Activated naive CD8-positive, alpha-beta T cell treated with anti-CD3 and anti-CD28 coated beads for 36 hours (primary cell): ENCODE measurements around the gene DOCK4. TPM values are rescaled to one million over a fixed set of nuclear protein-coding genes. Genes with fewer than 3 reads are reported as not detected.

Source experiments
- DNase-seq: peaks from one replicate; pipeline ENCODE4 v3.0.0; 2021
- H3K27ac Mint-ChIP-seq: one replicate; pipeline ENCODE4 v1.8.0; 2022; ENCODE audit warnings: mild to moderate bottlenecking, moderate library complexity, mixed read lengths
- H3K27me3 Mint-ChIP-seq: one replicate; pipeline ENCODE4 v1.8.0; 2022; ENCODE audit warnings: mild to moderate bottlenecking, mixed read lengths
- H3K36me3 Mint-ChIP-seq: one replicate; pipeline ENCODE4 v1.8.0; 2021; ENCODE audit warnings: mild to moderate bottlenecking, mixed read lengths
- H3K4me1 Mint-ChIP-seq: one replicate; pipeline ENCODE4 v1.8.0; 2021; ENCODE audit warnings: mixed read lengths
- H3K4me3 Mint-ChIP-seq: one replicate; pipeline ENCODE4 v1.8.0; 2022; ENCODE audit warnings: mild to moderate bottlenecking, moderate library complexity, mixed read lengths
- H3K9me3 Mint-ChIP-seq: one replicate; pipeline ENCODE4 v1.8.0; 2022; ENCODE audit warnings: mixed read lengths
- total RNA-seq, 2 experiments: library from RNA; stranded (reverse); gene quantifications; one replicate each; pipeline ENCODE4 v1.2.3, GENCODE V29; 2021

Gene DOCK4
- total RNA-seq, 2 experiments from 2014 or later: 0.28 to 0.29 TPM

- Mint-ChIP-seq H3K27ac (no peak overlapping the region), H3K36me3 (no peaks in the 10 kb centered on the region), H3K4me1 (no peaks in the 10 kb centered on the region), H3K27me3 (peaks cover 11% of the 10 kb centered on the region), H3K4me3 (no peak overlapping the region), H3K9me3 (no peaks in the 10 kb centered on the region)
- no peak for DNase-seq
These were observed 136.3 kb downstream of the DOCK4 start for GRCh38 chr7:112069879-112070321.

- Mint-ChIP-seq H3K36me3 (no peaks in the 10 kb centered on the region), H3K27ac (no peak overlapping the region), H3K4me3 (no peak overlapping the region), H3K27me3 (peaks cover 10% of the 10 kb centered on the region), H3K9me3 (no peaks in the 10 kb centered on the region), H3K4me1 (no peaks in the 10 kb centered on the region)
- DNase-seq: no peak
These were observed 137.2 kb downstream of the DOCK4 start for GRCh38 chr7:112068967-112069366.

- DNase-seq: no peak
- Mint-ChIP-seq H3K27me3 (peaks cover 10% of the 10 kb centered on the region), H3K4me3 (no peak overlapping the region), H3K9me3 (no peaks in the 10 kb centered on the region), H3K36me3 (no peaks in the 10 kb centered on the region), H3K27ac (no peak overlapping the region), H3K4me1 (no peaks in the 10 kb centered on the region)
These were observed 138.3 kb downstream of the DOCK4 start for GRCh38 chr7:112067632-112068540.

GRCh38 chr7:112067200-112067599, 139.0 kb downstream of the DOCK4 start:
- Mint-ChIP-seq H3K36me3 (no peaks in the 10 kb centered on the region), H3K9me3 (no peaks in the 10 kb centered on the region), H3K27me3 (peaks cover 10% of the 10 kb centered on the region), H3K27ac (no peak overlapping the region), H3K4me3 (no peak overlapping the region), H3K4me1 (no peaks in the 10 kb centered on the region)
- no peak for DNase-seq

- no peaks in the 10 kb centered on the region for H3K36me3 Mint-ChIP-seq
- no peak for DNase-seq
- H3K4me1 Mint-ChIP-seq: no peaks in the 10 kb centered on the region
- no peak overlapping the region for H3K4me3 Mint-ChIP-seq
- H3K9me3 Mint-ChIP-seq: no peaks in the 10 kb centered on the region
- peaks cover 10% of the 10 kb centered on the region for H3K27me3 Mint-ChIP-seq
- no peak overlapping the region for H3K27ac Mint-ChIP-seq
These were observed 140.4 kb downstream of the DOCK4 start for GRCh38 chr7:112065758-112066157.

GRCh38 chr7:112064627-112065385, 141.4 kb downstream of the DOCK4 start:
- Mint-ChIP-seq H3K4me1 (no peaks in the 10 kb centered on the region), H3K27ac (no peak overlapping the region), H3K27me3 (peaks cover 8% of the 10 kb centered on the region), H3K9me3 (no peaks in the 10 kb centered on the region), H3K4me3 (no peak overlapping the region), H3K36me3 (no peaks in the 10 kb centered on the region)
- DNase-seq: no peak

GRCh38 chr7:112063974-112064373, 142.2 kb downstream of the DOCK4 start:
- no peak for DNase-seq
- Mint-ChIP-seq H3K36me3 (no peaks in the 10 kb centered on the region), H3K9me3 (no peaks in the 10 kb centered on the region), H3K4me3 (no peak overlapping the region), H3K4me1 (no peaks in the 10 kb centered on the region), H3K27me3 (peaks cover 9% of the 10 kb centered on the region), H3K27ac (no peak overlapping the region)

- no peak for DNase-seq
- Mint-ChIP-seq H3K27me3 (peaks cover 12% of the 10 kb centered on the region), H3K36me3 (no peaks in the 10 kb centered on the region), H3K27ac (no peak overlapping the region), H3K4me3 (no peak overlapping the region), H3K9me3 (no peaks in the 10 kb centered on the region), H3K4me1 (peaks cover 3% of the 10 kb centered on the region)
These were observed 145.1 kb downstream of the DOCK4 start for GRCh38 chr7:112061051-112061450.

GRCh38 chr7:112060625-112061024, 145.6 kb downstream of the DOCK4 start:
- H3K4me1 Mint-ChIP-seq: peaks cover 5% of the 10 kb centered on the region
- H3K9me3 Mint-ChIP-seq: no peaks in the 10 kb centered on the region
- H3K4me3 Mint-ChIP-seq: no peak overlapping the region
- H3K27ac Mint-ChIP-seq: no peak overlapping the region
- DNase-seq: no peak
- H3K36me3 Mint-ChIP-seq: no peaks in the 10 kb centered on the region
- peaks cover 12% of the 10 kb centered on the region for H3K27me3 Mint-ChIP-seq

GRCh38 chr7:112059675-112060074, 146.5 kb downstream of the DOCK4 start:
- peaks cover 5% of the 10 kb centered on the region for H3K4me1 Mint-ChIP-seq
- H3K27me3 Mint-ChIP-seq: peaks cover 12% of the 10 kb centered on the region
- H3K9me3 Mint-ChIP-seq: no peaks in the 10 kb centered on the region
- H3K4me3 Mint-ChIP-seq: no peak overlapping the region
- no peak for DNase-seq
- no peak overlapping the region for H3K27ac Mint-ChIP-seq
- no peaks in the 10 kb centered on the region for H3K36me3 Mint-ChIP-seq

- H3K27me3 Mint-ChIP-seq: peaks cover 12% of the 10 kb centered on the region
- no peak overlapping the region for H3K4me3 Mint-ChIP-seq
- H3K36me3 Mint-ChIP-seq: no peaks in the 10 kb centered on the region
- H3K27ac Mint-ChIP-seq: no peak overlapping the region
- H3K9me3 Mint-ChIP-seq: no peaks in the 10 kb centered on the region
- no peak for DNase-seq
- H3K4me1 Mint-ChIP-seq: peaks cover 5% of the 10 kb centered on the region
These were observed 147.5 kb downstream of the DOCK4 start for GRCh38 chr7:112058686-112059085.

- H3K27me3 Mint-ChIP-seq: peaks cover 12% of the 10 kb centered on the region
- H3K9me3 Mint-ChIP-seq: no peaks in the 10 kb centered on the region
- H3K4me1 Mint-ChIP-seq: peaks cover 5% of the 10 kb centered on the region
- no peak for DNase-seq
- H3K4me3 Mint-ChIP-seq: no peak overlapping the region
- H3K36me3 Mint-ChIP-seq: no peaks in the 10 kb centered on the region
- H3K27ac Mint-ChIP-seq: no peak overlapping the region
These were observed 149.8 kb downstream of the DOCK4 start for GRCh38 chr7:112056409-112056808.

GRCh38 chr7:112053737-112054069, 152.5 kb downstream of the DOCK4 start:
- H3K27ac Mint-ChIP-seq: no peak overlapping the region
- H3K4me1 Mint-ChIP-seq: peaks cover 5% of the 10 kb centered on the region
- DNase-seq: no peak
- peaks cover 4% of the 10 kb centered on the region for H3K27me3 Mint-ChIP-seq
- H3K36me3 Mint-ChIP-seq: no peaks in the 10 kb centered on the region
- H3K4me3 Mint-ChIP-seq: no peak overlapping the region
- H3K9me3 Mint-ChIP-seq: no peaks in the 10 kb centered on the region

- no peak for DNase-seq
- Mint-ChIP-seq H3K27ac (no peak overlapping the region), H3K9me3 (no peaks in the 10 kb centered on the region), H3K4me1 (peaks cover 5% of the 10 kb centered on the region), H3K36me3 (no peaks in the 10 kb centered on the region), H3K4me3 (no peak overlapping the region), H3K27me3 (no peaks in the 10 kb centered on the region)
These were observed 153.0 kb downstream of the DOCK4 start for GRCh38 chr7:112052993-112053736.

- DNase-seq: no peak
- Mint-ChIP-seq H3K36me3 (no peaks in the 10 kb centered on the region), H3K27ac (no peak overlapping the region), H3K9me3 (no peaks in the 10 kb centered on the region), H3K4me1 (peaks cover 5% of the 10 kb centered on the region), H3K4me3 (no peak overlapping the region), H3K27me3 (no peaks in the 10 kb centered on the region)
These were observed 153.7 kb downstream of the DOCK4 start for GRCh38 chr7:112052498-112052897.
